MM.1S (cell line): ENCODE results near the gene EXO1.

Experiments used
- CTCF ChIP-seq: fragments of 300-600 bp; sonication (generic); IDR thresholded peaks from 2 replicates; pipeline ENCODE4 v1.5.1; 2016; ENCODE audit warnings: antibody characterized with exemption, low read length, mixed read lengths
- EZH2 ChIP-seq: fragments of 300-600 bp; sonication (generic); optimal IDR thresholded peaks from 2 replicates; pipeline ENCODE3; 2017; ENCODE audit warnings: low read depth, mild to moderate bottlenecking, antibody characterized with exemption, low read length, mixed read lengths

- no peak for TF ChIP-seq CTCF
- TF ChIP-seq EZH2: no peak
Measured at GRCh38 chr1:241883159-241883558, 35.2 kb downstream of the EXO1 start.
